ENCODE results near the gene MSLN. TPM values are rescaled to one million over a fixed set of nuclear protein-coding genes. Genes with fewer than 3 reads are reported as not detected.
A peak's percentile ranks its signal among the peaks of the same experiment; 100 is the strongest.

The MSLN gene
- polyA plus RNA-seq, 1 donor (not counting 4 experiments of a cell fraction or from before 2014, with no cell fraction given) = 8.5 TPM

GRCh38 chr16:799948-800833 is 39.7 kb downstream of the MSLN start, which contains the start of gene GNG13:
GNG13 (minus strand) TSS chr16:800734; CDS start chr16:799077, 1,657 bp downstream.
- Histone ChIP-seq H3K4me1 (ENCODE audit: control insufficient read depth, extremely low read depth, insufficient read depth, low read length) (no peaks in the 10 kb centered on the region), H3K9me3 (ENCODE audit: control insufficient read depth, low read depth, low read length) (no peaks in the 10 kb centered on the region), H3K27me3 (ENCODE audit: control insufficient read depth, extremely low read depth, insufficient read depth, low read length) (peaks cover 44% of the 10 kb centered on the region), H3K9me1 (ENCODE audit: control insufficient read depth, extremely low read depth, insufficient read depth, low read length) (no peaks in the 10 kb centered on the region), H3K27ac (ENCODE audit: control insufficient read depth, insufficient read depth, low read length) (no peak within 1 kb of the TSS), H4K20me1 (ENCODE audit: control insufficient read depth, extremely low read depth, insufficient read depth, low read length) (peaks cover 2% of the 10 kb centered on the region), H3K36me3 (ENCODE audit: control insufficient read depth in 2 of 2, extremely low read depth in 1 of 2, insufficient read depth in 2 of 2, low read length in 2 of 2) (no peaks in the 10 kb centered on the region), H3K9ac (ENCODE audit: control insufficient read depth, extremely low read depth, insufficient read depth, low read length) (no peak within 1 kb of the TSS), H3K79me2 (ENCODE audit: control insufficient read depth, insufficient read depth, low read length) (no peaks in the 10 kb centered on the region), H3K4me2 (ENCODE audit: control insufficient read depth, extremely low read depth, insufficient read depth, low read depth, low read length) (no peak within 1 kb of the TSS), H2AFZ (ENCODE audit: control insufficient read depth, low read length) (no peak within 1 kb of the TSS), H3K4me3 (ENCODE audit: control insufficient read depth in 2 of 3, extremely low read depth in 1 of 3, insufficient read depth in 2 of 3, low read depth in 1 of 3, low read length in 3 of 3) (no peak within 1 kb of the TSS)
- DNase-seq (ENCODE audit: low read depth, low spot score) (no peak), FAIRE-seq (no peak)
- TF ChIP-seq EZH2 (IDR thresholded peaks at IDR 0.05; ENCODE audit: low read length) (peak; percentile 49), CTCF (optimal IDR thresholded peaks at IDR 0.05 in 1 of 3, IDR thresholded peaks at IDR 0.05 in 1 of 3, conservative IDR thresholded peaks at IDR 0.05 in 1 of 3; ENCODE audit: extremely low read depth in 1 of 3, insufficient read depth in 2 of 3, low read length in 3 of 3) (no peak)
- dilution Hi-C loops (cut with MboI; ENCODE audit: extremely low pct_ligation_motif_present, low sequenced_read_pairs) = no loop called here

DNA sequence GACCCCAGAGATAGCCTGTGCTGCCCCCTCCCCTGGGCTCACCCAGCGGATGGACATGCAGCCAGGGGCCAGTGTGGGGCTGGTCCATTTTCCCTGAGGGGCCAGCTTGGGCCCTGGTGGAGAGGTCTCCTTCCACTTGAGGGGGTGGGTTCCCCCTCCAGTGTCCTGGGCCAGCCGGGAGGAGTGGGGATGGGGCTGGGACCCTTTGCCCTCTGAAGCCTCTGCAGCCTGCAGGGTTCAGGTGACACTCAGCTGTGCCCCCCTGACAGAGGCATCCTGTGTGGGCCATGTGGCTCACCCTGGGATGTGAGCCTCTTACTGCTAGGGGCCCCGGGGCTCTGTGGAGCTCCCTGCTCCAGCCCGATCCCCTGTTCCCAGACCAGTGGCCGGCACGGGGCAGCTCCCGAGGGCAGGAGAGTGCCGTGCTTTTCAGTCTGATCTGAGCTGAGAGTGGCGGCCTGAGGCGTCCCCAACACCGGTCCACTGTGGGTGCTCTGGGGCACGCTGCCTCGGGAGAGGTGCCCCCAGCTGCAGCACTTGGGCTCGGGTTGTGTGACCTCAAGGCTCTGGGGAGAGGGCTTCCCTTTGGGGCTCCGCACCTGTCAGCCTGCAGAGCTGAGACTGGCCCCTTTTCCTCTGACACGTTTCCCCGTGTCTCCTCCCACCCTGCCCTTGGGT is 40.4 kb downstream of the MSLN start:
- H3K4me1 ChIP-seq (ENCODE audit: control insufficient read depth, extremely low read depth, insufficient read depth, low read length) = no peaks in the 10 kb centered on the region
- no peaks in the 10 kb centered on the region for H3K79me2 ChIP-seq (ENCODE audit: control insufficient read depth, insufficient read depth, low read length)
- no peaks in the 10 kb centered on the region for H3K36me3 ChIP-seq (ENCODE audit: control insufficient read depth in 2 of 2, extremely low read depth in 1 of 2, insufficient read depth in 2 of 2, low read length in 2 of 2)
- H3K9me1 ChIP-seq (ENCODE audit: control insufficient read depth, extremely low read depth, insufficient read depth, low read length) = no peaks in the 10 kb centered on the region
- peaks cover 2% of the 10 kb centered on the region for H4K20me1 ChIP-seq (ENCODE audit: control insufficient read depth, extremely low read depth, insufficient read depth, low read length)
- no peak overlapping the region for H3K4me2 ChIP-seq (ENCODE audit: control insufficient read depth, extremely low read depth, insufficient read depth, low read depth, low read length)
- no peak overlapping the region for H3K27ac ChIP-seq (ENCODE audit: control insufficient read depth, insufficient read depth, low read length)
- dilution Hi-C loops (cut with MboI; ENCODE audit: extremely low pct_ligation_motif_present, low sequenced_read_pairs) = no loop called here
- H3K9me3 ChIP-seq (ENCODE audit: control insufficient read depth, low read depth, low read length) = no peaks in the 10 kb centered on the region
- DNase-seq (ENCODE audit: low read depth, low spot score) (no peak), FAIRE-seq (no peak)
- H3K9ac ChIP-seq (ENCODE audit: control insufficient read depth, extremely low read depth, insufficient read depth, low read length) = no peak overlapping the region
- no peak overlapping the region for H3K4me3 ChIP-seq (ENCODE audit: control insufficient read depth in 2 of 3, extremely low read depth in 1 of 3, insufficient read depth in 2 of 3, low read depth in 1 of 3, low read length in 3 of 3)
- TF ChIP-seq EZH2 (IDR thresholded peaks at IDR 0.05; ENCODE audit: low read length) (peak; percentile 68), CTCF (optimal IDR thresholded peaks at IDR 0.05 in 1 of 3, IDR thresholded peaks at IDR 0.05 in 1 of 3, conservative IDR thresholded peaks at IDR 0.05 in 1 of 3; ENCODE audit: extremely low read depth in 1 of 3, insufficient read depth in 2 of 3, low read length in 3 of 3) (no peak)
- no peak overlapping the region for H2AFZ ChIP-seq (ENCODE audit: control insufficient read depth, low read length)
- H3K27me3 ChIP-seq (ENCODE audit: control insufficient read depth, extremely low read depth, insufficient read depth, low read length) = peaks cover 44% of the 10 kb centered on the region
